ENCODE results near the gene SCAI. TPM values are rescaled to one million over a fixed set of nuclear protein-coding genes. Genes with fewer than 3 reads are reported as not detected.
"Not testable (repeated sequence)": the region's sequence is repeated elsewhere in the genome, so short reads cannot be mapped to it uniquely, and the experiment has no call there.

The SCAI gene
- total RNA-seq, 2 donors from 2014 or later = 7.2 to 7.7 TPM

DNA sequence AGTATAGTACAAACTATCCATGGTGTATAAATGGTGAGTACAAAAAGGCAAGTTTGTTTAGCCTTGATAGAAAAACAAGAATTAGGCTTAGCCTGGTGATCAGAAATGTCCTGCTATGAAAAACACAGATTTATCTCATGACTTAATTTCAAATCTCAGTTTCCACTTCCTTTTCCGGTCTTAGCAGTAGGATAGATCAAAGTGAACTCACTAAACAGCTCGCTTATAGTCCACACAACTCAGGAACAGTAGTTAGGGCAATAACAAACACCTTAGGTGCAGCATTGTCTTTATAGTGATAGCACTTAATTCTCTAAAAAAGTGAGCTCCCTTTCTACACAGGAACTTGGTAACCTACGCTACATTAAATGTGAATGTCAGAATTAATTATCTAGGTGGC lies 213.9 kb downstream of the SCAI start:
- intact Hi-C loops (cut with DNase I, micrococcal nuclease) = no loop called here
- DNase-seq = no peak
- ATAC-seq = no peak

DNA sequence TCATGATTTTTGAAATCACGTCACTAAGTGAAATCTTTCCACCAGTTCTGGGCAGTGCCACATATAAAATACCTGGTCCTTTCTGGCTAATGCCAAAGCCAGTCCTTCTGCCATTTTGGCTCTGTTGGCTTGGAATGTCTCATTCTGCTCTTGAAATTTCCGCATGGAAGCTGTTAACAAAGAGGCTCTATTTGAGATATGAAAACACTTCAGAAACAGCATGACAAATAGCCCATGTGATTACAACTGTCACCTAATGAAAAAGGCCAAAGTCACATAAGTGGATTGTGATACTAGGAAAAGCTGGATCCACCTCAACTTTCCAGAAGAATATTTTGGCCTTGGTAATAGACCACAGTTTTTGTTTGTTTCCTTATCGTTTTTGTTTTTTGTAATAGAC lies 215.2 kb downstream of the SCAI start:
- DNase-seq (no peak), ATAC-seq (no peak)
- intact Hi-C loops (cut with DNase I, micrococcal nuclease) = no loop called here

DNA sequence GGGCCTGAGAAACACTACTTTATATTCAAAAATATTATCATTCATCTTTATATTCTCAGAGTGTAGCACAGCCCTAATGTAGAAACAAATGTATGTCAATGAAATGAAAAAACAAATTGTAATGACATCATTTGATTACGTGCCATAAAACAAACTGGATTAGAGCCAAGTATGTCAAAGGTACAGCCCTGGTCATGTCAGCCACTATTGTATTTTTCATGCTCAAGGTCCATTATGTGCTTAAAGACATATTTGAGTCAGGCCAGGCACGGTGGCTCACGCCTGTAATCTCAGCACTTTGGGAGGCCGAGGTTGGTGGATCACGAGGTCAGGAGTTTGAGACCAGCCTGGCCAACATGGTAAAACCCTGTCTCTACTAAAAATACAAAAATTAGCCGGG lies 222.9 kb downstream of the SCAI start:
- DNase-seq; intact Hi-C loops (cut with DNase I, micrococcal nuclease): not testable (repeated sequence)
- peak; percentile 96 for ATAC-seq

DNA sequence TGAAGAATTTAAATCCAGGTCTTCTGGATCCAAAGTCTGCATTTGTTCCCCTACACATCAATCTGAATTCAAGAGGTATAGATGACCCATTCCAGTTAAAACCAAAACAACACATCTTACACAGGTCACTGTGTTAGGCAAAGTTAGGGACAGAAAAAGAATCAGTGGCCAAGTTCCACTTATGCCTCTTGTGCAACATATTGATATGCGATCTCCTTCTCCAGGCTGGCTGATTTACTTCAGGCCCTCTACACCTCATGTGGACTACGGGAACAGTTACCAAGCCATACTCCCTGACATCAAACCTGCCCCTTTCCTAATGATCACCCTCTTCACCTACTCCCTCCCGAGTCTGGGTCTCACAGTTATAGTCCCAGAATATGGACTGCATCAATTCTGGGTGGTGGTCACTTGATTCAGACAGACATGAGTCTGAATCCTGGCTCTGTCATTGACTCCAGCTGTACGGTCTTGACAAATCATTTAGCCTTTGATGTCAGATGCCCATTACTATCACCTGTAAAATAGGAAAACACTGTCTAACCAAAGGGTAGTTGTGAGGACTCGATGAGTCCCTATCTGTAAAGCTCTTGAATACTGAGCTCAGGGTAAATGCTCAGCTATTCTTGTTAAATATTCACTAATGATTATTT lies 228.4 kb downstream of the SCAI start:
- no peak for DNase-seq
- no peak for ATAC-seq
- intact Hi-C loops (cut with DNase I, micrococcal nuclease) = no loop called here

DNA sequence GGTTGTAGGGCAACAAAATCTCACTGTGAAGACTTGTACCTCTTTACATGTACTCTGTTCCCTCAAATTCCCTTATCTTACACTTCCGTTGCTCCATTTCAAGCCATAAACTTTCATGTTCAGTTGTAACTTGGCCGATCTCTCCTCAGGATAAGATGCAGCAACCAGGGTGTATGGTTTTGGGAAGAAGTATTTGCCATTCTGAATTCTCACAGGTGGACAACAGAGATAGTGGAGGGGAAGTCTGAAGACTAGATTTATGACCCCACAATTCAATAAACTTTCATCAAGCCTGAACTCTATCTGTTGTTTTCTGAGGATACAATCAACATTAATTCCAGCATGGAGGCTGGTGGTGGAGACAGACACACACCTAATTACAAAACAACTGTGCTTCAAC lies 229.9 kb downstream of the SCAI start:
- no peak for ATAC-seq
- intact Hi-C loops (cut with DNase I, micrococcal nuclease) = no loop called here

DNA sequence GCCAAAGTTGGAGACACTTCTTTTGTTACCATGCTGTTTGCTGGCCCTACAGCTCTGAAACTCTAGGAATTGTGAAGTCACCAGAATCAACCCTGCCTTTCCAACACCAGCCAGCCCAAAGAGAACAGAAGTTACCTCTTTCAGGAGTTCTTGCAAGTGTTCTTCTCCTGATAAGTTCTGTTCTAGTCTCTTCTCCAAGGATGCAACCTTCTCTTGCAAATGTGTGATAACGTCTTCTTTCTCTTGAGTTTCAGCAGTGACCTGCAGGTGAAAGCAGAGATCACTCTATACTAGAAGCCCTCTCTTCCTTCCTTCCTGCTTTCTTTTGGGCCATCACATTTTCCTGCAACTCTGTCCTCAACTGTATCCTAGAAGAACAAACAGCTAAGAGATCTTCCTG lies 231.6 kb downstream of the SCAI start:
- DNase-seq (no peak), ATAC-seq (no peak)
- intact Hi-C loops (cut with DNase I, micrococcal nuclease) = no loop called here

More for the DNA sequence above, 229.9 kb downstream of the SCAI start:
- no peak for DNase-seq

DNA sequence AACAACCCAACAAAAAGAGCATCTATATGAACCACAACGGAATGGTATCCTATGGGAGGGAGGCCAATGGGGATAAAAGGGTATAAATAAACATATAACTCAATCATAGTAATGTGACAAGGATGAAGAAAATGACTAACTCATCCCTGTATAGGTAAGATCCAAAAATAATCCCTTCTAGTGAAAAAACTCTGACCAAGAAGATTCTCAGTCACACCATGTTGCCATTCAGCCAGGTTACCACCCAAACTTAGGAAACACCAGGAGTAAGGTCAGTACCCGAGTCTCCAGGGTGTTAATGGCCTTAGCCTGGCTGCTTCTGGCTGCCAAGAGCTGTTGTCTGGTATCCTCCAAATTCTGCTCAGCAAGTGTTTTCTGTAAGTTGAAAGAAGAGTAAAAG lies 235.2 kb downstream of the SCAI start:
- intact Hi-C loops (cut with DNase I, micrococcal nuclease) = no loop called here
- DNase-seq (no peak), ATAC-seq (no peak)

DNA sequence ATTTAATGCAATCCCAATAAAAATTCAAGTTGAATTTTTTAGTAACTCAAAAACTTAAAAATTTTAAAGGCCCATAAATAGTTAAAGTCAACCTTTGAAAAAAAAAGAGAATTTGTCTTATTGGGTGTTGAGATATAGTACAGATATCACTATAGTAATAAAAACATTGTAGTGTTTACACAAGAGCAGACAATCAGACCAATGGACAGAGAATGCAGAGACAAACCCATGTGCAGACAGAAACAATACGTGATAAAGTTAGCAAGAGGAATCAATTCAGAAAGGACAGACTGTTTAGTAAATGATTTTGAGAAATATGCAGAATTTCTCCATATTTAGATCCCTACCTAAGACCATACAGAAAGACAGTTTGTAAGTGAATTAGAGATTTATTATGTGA lies 236.4 kb downstream of the SCAI start:
- ATAC-seq = peak; percentile 98
- intact Hi-C loops (cut with DNase I, micrococcal nuclease) = no loop called here
- DNase-seq = no peak

DNA sequence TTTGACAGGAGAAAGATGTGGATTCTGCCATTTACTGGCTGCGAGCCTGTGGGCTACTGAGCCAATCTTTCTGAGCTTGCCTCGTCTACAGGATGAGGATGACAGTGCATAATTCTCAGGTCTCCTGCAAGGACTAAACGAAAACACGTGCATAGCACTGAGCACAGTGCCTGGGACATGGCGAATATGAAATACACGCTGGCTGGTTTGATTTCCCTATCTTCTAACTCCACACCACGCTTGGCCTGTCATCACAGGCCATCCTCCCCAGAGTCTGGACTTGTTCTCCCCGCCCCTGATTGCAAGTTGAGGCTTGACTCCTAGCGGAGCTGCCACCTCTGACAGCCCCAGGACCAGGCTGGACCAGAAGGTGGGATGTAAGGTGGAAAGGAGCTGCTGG lies 243.5 kb downstream of the SCAI start:
- DNase-seq = no peak
- intact Hi-C loops (cut with DNase I, micrococcal nuclease) = no loop called here
- no peak for ATAC-seq

DNA sequence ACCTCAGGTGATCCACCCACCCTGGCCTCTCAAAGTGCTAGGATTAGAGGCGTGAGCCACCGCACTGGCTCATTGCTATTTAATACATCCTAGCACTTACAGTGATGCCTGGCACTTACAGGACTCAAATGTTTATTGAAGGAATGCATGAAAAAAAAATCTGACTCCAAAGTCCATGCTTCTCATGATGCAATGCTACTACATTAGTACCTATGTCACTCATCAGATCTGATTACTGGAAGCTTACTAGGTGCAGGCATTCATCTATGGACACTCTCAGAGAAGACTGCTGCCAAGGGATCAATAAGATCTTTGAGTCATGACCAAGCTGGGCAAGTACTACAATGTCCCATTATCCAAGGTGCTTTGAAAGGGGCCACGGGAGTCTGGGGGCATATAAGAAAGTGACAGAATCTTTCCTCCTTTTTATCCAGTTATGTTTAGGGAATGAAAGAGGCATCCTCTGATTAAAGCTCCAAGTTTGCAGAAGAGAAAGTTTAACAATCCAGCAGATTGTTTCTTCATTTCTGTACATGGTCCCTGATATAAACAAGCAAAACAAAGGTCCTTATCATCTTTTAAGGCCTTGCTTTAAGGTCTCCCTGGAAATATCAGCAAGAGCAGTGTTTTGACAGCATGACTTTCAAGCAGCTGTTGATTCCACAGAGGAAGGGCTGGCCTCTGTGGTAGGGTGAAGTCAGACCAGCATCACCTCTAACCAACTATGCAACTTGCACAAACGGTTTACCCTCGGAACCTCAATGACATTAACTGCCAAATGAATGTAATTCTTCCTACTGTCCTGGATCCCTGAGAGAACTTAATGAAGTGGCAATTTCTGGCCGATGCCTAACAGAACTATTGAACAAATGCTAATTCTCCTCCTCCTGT lies 245.5 kb downstream of the SCAI start:
- DNase-seq = no peak
- intact Hi-C loops (cut with DNase I, micrococcal nuclease) = no loop called here
- ATAC-seq = peak; percentile 50

DNA sequence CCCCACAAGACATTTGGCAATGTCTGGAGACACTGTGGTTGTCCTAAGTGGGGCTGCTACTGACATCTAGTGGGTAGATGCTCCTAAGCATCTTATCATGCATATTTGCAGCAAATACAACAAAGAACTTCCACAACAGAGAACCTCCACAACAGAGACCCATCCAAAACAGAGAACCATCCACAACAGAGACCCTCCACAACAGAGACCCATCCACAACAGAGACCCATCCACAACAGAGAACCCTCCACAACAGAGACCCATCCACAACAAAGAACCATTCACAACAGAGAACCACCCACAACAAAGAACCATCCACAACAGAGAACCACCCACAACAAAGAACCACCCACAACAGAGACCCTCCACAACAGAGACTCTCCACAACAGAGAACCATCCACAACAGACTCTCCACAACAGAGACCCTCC lies 248.6 kb downstream of the SCAI start:
- DNase-seq = no peak
- intact Hi-C loops (cut with DNase I, micrococcal nuclease) = no loop called here
- ATAC-seq = peak; percentile 40

DNA sequence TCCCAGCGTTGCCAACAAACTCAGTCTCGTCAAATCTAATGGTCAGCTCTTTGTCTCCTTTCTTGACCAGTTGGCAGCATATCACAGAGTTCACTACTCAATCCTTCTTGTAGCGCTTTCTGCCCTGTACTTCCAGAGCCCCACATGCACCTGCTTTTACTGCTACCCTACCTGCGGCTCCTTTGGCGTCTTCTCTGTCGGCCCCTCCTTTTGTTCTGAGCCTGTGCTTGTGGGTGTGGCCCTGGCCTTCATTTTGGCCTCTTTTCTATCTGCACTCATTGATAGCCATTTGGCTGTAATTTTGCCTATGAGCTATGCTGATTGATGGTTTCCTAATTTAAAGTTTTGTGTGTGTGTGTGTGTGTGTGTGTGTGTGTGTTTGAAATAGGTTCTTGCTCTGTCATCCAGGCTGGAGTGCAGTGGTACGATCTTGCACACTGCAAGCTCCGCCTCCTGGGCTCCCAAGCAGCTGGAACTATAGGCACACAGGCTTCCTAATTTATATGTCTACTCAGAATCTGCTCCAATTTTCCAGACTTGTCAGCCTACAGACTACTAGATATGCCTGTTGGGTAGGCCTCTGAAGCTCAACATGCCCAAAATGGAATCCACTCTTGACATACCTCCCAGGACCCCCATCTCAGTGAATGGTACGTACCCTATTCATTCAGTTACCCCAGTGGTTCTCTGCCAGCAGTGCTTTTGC lies 249.1 kb downstream of the SCAI start:
- ATAC-seq = no peak
- intact Hi-C loops (cut with DNase I, micrococcal nuclease) = no loop called here
- DNase-seq = no peak

Other genes starting within 250 kb of the SCAI start
- gene GOLGA1, start 202.4 kb downstream of the SCAI start, total RNA-seq = 10 to 100 TPM; 26.4 to 30.5 TPM
- 10 to 100 TPM; 51.1 to 53.3 TPM for gene PPP6C, start 46.3 kb upstream of the SCAI start, total RNA-seq
- gene RABEPK, start 57.0 kb upstream of the SCAI start, total RNA-seq = 10 to 100 TPM; 10.3 to 11.0 TPM
- 100 to 1,000 TPM; 193 to 227 TPM for gene HSPA5, start 97.8 kb upstream of the SCAI start, total RNA-seq
- gene GAPVD1, start 118.3 kb upstream of the SCAI start, total RNA-seq = 10 to 100 TPM; 37.9 to 40.0 TPM